Keratinocyte (primary cell): ENCODE results near the gene PRPF40B. TPM values are rescaled to one million over a fixed set of nuclear protein-coding genes. Genes with fewer than 3 reads are reported as not detected.

Experiments used
- DNase-seq: peaks from one replicate; pipeline ENCODE4 v3.0.0-alpha.2; 2011; ENCODE audit warnings: low read depth, missing footprints, low spot score
- FAIRE-seq: peaks from 2 replicates; lab custom pipeline; 2011; peaks lifted over from hg19 to GRCh38; lab: Jason Lieb, UNC
- H2AFZ ChIP-seq: 2 replicates; pipeline ENCODE4 v1.6.0; 2012; ENCODE audit warnings: low read length, control low read depth, inconsistent platforms; ENCODE audit not compliant: control insufficient read depth
- H3K27ac ChIP-seq: 2 replicates; pipeline ENCODE4 v1.5.1; 2011; ENCODE audit warnings: low read length; ENCODE audit not compliant: control insufficient read depth, insufficient read depth
- H3K27me3 ChIP-seq: 3 replicates; pipeline ENCODE4 v1.6.0; 2011; ENCODE audit warnings: low read length; ENCODE audit not compliant: control insufficient read depth, insufficient read depth; ENCODE audit errors: extremely low read depth
- H3K36me3 ChIP-seq, 2 experiments: 2 replicates in 1 of 2; 3 replicates in 1 of 2; pipeline ENCODE4 v1.5.1; 2011; ENCODE audit warnings: low read length in 2 of 2, mild to moderate bottlenecking in 1 of 2; ENCODE audit not compliant: control insufficient read depth in 2 of 2, insufficient read depth in 2 of 2; ENCODE audit errors: extremely low read depth in 1 of 2
- H3K4me1 ChIP-seq: 3 replicates; pipeline ENCODE4 v1.5.1; 2011; ENCODE audit warnings: low read length; ENCODE audit not compliant: control insufficient read depth, insufficient read depth; ENCODE audit errors: extremely low read depth
- H3K4me2 ChIP-seq: 3 replicates; pipeline ENCODE4 v1.6.0; 2011; ENCODE audit warnings: low read depth, low read length; ENCODE audit not compliant: control insufficient read depth, insufficient read depth; ENCODE audit errors: extremely low read depth
- H3K4me3 ChIP-seq, 3 experiments: fragments of 200-600 bp in 1 of 3; sonication (generic) in 1 of 3; 2 replicates in 2 of 3; 3 replicates in 1 of 3; pipeline ENCODE4 v1.5.1; 2011 to 2016; ENCODE audit warnings: low read length in 3 of 3, mild to moderate bottlenecking in 3 of 3, control low read depth in 2 of 3, inconsistent platforms in 1 of 3, low read depth in 1 of 3, mixed read lengths in 1 of 3, mixed run types in 1 of 3, moderate library complexity in 1 of 3; ENCODE audit not compliant: control insufficient read depth in 2 of 3, insufficient read depth in 2 of 3; ENCODE audit errors: extremely low read depth in 1 of 3
- H3K79me2 ChIP-seq: 2 replicates; pipeline ENCODE4 v1.6.0; 2012; ENCODE audit warnings: low read length; ENCODE audit not compliant: control insufficient read depth, insufficient read depth
- H3K9ac ChIP-seq: 3 replicates; pipeline ENCODE4 v1.6.0; 2011; ENCODE audit warnings: low read length; ENCODE audit not compliant: control insufficient read depth, insufficient read depth; ENCODE audit errors: extremely low read depth
- H3K9me1 ChIP-seq: 3 replicates; pipeline ENCODE4 v1.6.0; 2011; ENCODE audit warnings: low read length; ENCODE audit not compliant: control insufficient read depth, insufficient read depth; ENCODE audit errors: extremely low read depth
- H3K9me3 ChIP-seq: 2 replicates; pipeline ENCODE4 v1.5.1; 2012; ENCODE audit warnings: low read depth, low read length; ENCODE audit not compliant: control insufficient read depth
- H4K20me1 ChIP-seq: 3 replicates; pipeline ENCODE4 v1.6.0; 2011; ENCODE audit warnings: low read length; ENCODE audit not compliant: control insufficient read depth, insufficient read depth; ENCODE audit errors: extremely low read depth
- CTCF ChIP-seq, 3 experiments: IDR thresholded peaks in 1 of 3; conservative IDR thresholded peaks in 1 of 3; optimal IDR thresholded peaks in 1 of 3; 2 replicates in 2 of 3; 3 replicates in 1 of 3; pipeline versions ENCODE3 to v1.5.1; 2011; ENCODE audit warnings: low read length in 3 of 3, mild to moderate bottlenecking in 3 of 3, moderate library complexity in 2 of 3, control low read depth in 1 of 3, inconsistent platforms in 1 of 3; ENCODE audit not compliant: insufficient read depth in 2 of 3; ENCODE audit errors: extremely low read depth in 1 of 3
- EZH2 ChIP-seq: IDR thresholded peaks from one replicate; pipeline ENCODE4 v1.6.1; 2012; ENCODE audit warnings: inconsistent platforms, mild to moderate bottlenecking, low read length, moderate library complexity
- dilution Hi-C: fragments of 300-500 bp; cut with MboI; formaldehyde crosslinking; loops from one replicate; pipeline ENCODE4 v1.7.0; 2020; ENCODE audit warnings: low sequenced_read_pairs; ENCODE audit not compliant: extremely low pct_ligation_motif_present
- polyA plus RNA-seq, 5 experiments: library from polyadenylated mRNA; depleted of rRNA in 3 of 5; stranded (reverse) in 3 of 5; stranded (forward) in 1 of 5; unstranded in 1 of 5; fragments of >200 nt; gene quantifications; 1 replicate in 1 of 5; 2 replicates in 3 of 5; 3 replicates in 1 of 5; pipeline versions ENCODE4 v1.2.1 to v1.2.3, GENCODE V29; 2011 to 2012; ENCODE audit warnings: missing spikeins in 2 of 5, low read depth in 1 of 5, low replicate concordance in 1 of 5

The PRPF40B gene
- polyA plus RNA-seq, 1 donor (not counting 4 experiments of a cell fraction or from before 2014, with no cell fraction given) = 12.7 TPM

DNA sequence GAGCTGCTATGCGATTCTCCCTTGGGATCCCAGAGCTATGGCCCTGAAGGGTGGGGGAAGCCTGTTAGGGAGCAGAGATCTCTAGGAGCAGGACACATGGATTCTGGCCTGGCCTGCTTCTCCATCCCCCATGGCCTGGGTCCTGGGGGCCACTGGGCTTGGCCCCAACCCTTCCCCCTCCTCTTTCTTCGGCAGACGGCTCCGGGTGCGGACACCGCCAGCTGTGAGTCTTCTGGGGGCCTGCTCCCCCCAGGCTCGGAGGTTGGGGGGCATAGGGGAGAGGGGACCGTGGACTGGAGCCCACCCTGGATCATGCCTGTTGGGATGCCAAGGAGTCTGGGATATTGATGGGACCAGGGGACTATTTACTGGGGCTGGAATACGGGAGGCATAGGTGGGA, 9.0 kb downstream of the PRPF40B start:
- Histone ChIP-seq H3K4me1 (peaks cover 7% of the 10 kb centered on the region), H3K27ac (no peak overlapping the region), H3K9me1 (peaks cover 3% of the 10 kb centered on the region), H3K79me2 (peaks cover 2% of the 10 kb centered on the region), H3K36me3 (peaks cover 27 to 35% of the 10 kb centered on the region in 2 experiments), H3K4me3 (no peak overlapping the region), H3K27me3 (no peaks in the 10 kb centered on the region), H3K9me3 (no peaks in the 10 kb centered on the region), H2AFZ (no peak overlapping the region), H3K4me2 (no peak overlapping the region), H3K9ac (no peak overlapping the region), H4K20me1 (no peaks in the 10 kb centered on the region)
- DNase-seq (no peak), FAIRE-seq (no peak)
- no peak for TF ChIP-seq EZH2
- dilution Hi-C loops = no loop called here

DNA sequence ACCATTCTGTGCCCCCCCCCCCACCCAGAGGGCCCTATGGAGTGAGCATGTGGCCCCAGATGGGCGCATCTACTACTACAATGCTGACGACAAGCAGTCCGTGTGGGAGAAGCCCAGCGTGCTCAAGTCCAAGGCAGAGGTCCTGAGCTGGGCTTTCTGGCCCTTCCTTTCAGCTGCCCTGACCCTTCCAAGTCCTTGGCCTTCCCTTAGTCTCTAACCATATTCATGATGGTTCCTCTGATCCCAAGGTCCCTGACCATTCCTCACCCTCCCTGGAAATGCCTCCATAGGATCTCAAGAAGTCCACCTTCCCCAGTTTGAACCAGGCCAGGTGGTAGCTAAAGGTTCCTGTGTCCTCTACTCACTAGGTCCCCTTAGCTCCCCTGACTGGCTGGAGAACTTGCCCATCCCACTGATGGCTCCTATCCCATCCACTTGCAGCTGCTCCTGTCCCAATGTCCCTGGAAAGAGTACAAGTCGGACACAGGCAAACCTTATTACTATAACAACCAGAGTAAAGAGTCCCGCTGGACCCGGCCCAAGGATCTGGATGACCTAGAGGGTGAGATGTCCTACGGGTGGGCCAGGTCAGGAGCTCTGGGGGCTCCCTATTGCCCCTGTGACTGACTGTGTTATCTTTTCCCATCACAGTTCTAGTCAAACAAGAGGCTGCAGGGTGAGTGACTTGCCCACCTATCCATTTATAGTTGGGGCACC, 9.8 kb downstream of the PRPF40B start:
- FAIRE-seq = no peak
- dilution Hi-C loops = no loop called here
- H3K9me3 ChIP-seq = no peaks in the 10 kb centered on the region
- no peak for TF ChIP-seq EZH2
- no peak for TF ChIP-seq CTCF (optimal IDR thresholded peaks at IDR 0.05 in 1 of 3, IDR thresholded peaks at IDR 0.05 in 1 of 3, conservative IDR thresholded peaks at IDR 0.05 in 1 of 3; ENCODE audit: extremely low read depth in 1 of 3, insufficient read depth in 2 of 3, low read length in 3 of 3)
- no peaks in the 10 kb centered on the region for H3K27me3 ChIP-seq
- no peak overlapping the region for H3K4me3 ChIP-seq
- H4K20me1 ChIP-seq = no peaks in the 10 kb centered on the region
- no peak overlapping the region for H3K9ac ChIP-seq
- H3K9me1 ChIP-seq = no peaks in the 10 kb centered on the region
- H3K4me2 ChIP-seq = no peak overlapping the region
- no peak for DNase-seq
- H3K36me3 ChIP-seq = peaks cover 29 to 35% of the 10 kb centered on the region in 2 experiments
- H3K79me2 ChIP-seq = peaks cover 2% of the 10 kb centered on the region
- no peaks in the 10 kb centered on the region for H3K4me1 ChIP-seq
- no peak overlapping the region for H3K27ac ChIP-seq
- no peak overlapping the region for H2AFZ ChIP-seq
